Measurements from ENCODE around the gene GIGYF1.

GIGYF1 gene

GRCh38 chr7:100687261-100687660 is 6.8 kb downstream of the GIGYF1 start:
- H3K4me3 ChIP-seq (ENCODE audit: low read depth, low read length): no peak overlapping the region
- no peak for DNase-seq (ENCODE audit: low read depth)
- no peak for TF ChIP-seq CTCF (IDR thresholded peaks at IDR 0.05; ENCODE audit: insufficient read depth, low read depth, low read length, missing control alignments)

GRCh38 chr7:100686822-100687211 is 7.2 kb downstream of the GIGYF1 start:
- TF ChIP-seq CTCF (IDR thresholded peaks at IDR 0.05; ENCODE audit: insufficient read depth, low read depth, low read length, missing control alignments): no peak
- DNase-seq (ENCODE audit: low read depth): no peak
- no peak overlapping the region for H3K4me3 ChIP-seq (ENCODE audit: low read depth, low read length)

GRCh38 chr7:100686201-100686821 is 7.7 kb downstream of the GIGYF1 start:
- TF ChIP-seq CTCF (IDR thresholded peaks at IDR 0.05; ENCODE audit: insufficient read depth, low read depth, low read length, missing control alignments): no peak
- no peak for DNase-seq (ENCODE audit: low read depth)
- no peak overlapping the region for H3K4me3 ChIP-seq (ENCODE audit: low read depth, low read length)

GRCh38 chr7:100685631-100686145 is 8.4 kb downstream of the GIGYF1 start:
- TF ChIP-seq CTCF (IDR thresholded peaks at IDR 0.05; ENCODE audit: insufficient read depth, low read depth, low read length, missing control alignments): no peak
- no peak for DNase-seq (ENCODE audit: low read depth)
- no peak overlapping the region for H3K4me3 ChIP-seq (ENCODE audit: low read depth, low read length)

- TF ChIP-seq CTCF (IDR thresholded peaks at IDR 0.05; ENCODE audit: insufficient read depth, low read depth, low read length, missing control alignments): no peak
- DNase-seq (ENCODE audit: low read depth): no peak
- no peak overlapping the region for H3K4me3 ChIP-seq (ENCODE audit: low read depth, low read length)
Measured at GRCh38 chr7:100685049-100685605, 8.9 kb downstream of the GIGYF1 start.

- H3K4me3 ChIP-seq (ENCODE audit: low read depth, low read length): no peak overlapping the region
- TF ChIP-seq CTCF (IDR thresholded peaks at IDR 0.05; ENCODE audit: insufficient read depth, low read depth, low read length, missing control alignments): no peak
- no peak for DNase-seq (ENCODE audit: low read depth)
Measured at GRCh38 chr7:100684534-100685042, 9.5 kb downstream of the GIGYF1 start.

Data from GM12865 (cell line).